Endodermal cell (in vitro differentiated cells): ENCODE results near the gene ZC3H10. TPM values are rescaled to one million over a fixed set of nuclear protein-coding genes. Genes with fewer than 3 reads are reported as not detected.
A peak's percentile ranks its signal among the peaks of the same experiment; 100 is the strongest.

ENCODE experiments used
- DNase-seq: peaks from one replicate; pipeline ENCODE4 v3.0.0-alpha.2; 2017
- H3K27ac ChIP-seq: 2 replicates; pipeline ENCODE4 v1.5.1; 2013; ENCODE audit warnings: mild to moderate bottlenecking, low read depth, low read length, moderate library complexity
- H3K27me3 ChIP-seq: 2 replicates; pipeline ENCODE4 v1.6.1; 2013; ENCODE audit warnings: mild to moderate bottlenecking, low read length, moderate library complexity; ENCODE audit not compliant: insufficient read depth, control insufficient read depth, poor library complexity, severe bottlenecking
- H3K36me3 ChIP-seq: 2 replicates; pipeline ENCODE4 v1.7.0; 2013; ENCODE audit warnings: mild to moderate bottlenecking, low read length, moderate library complexity; ENCODE audit not compliant: control insufficient read depth, insufficient read depth
- H3K4me1 ChIP-seq: one replicate; pipeline ENCODE4 v1.7.0; 2013; ENCODE audit warnings: low read length; ENCODE audit not compliant: control insufficient read depth, insufficient read depth
- H3K4me3 ChIP-seq: 2 replicates; pipeline ENCODE4 v1.5.1; 2013; ENCODE audit warnings: mild to moderate bottlenecking, low read length, moderate library complexity
- H3K9ac ChIP-seq: 2 replicates; pipeline ENCODE4 v1.6.1; 2013; ENCODE audit warnings: mild to moderate bottlenecking, low read length, moderate library complexity; ENCODE audit not compliant: poor library complexity, severe bottlenecking; ENCODE audit errors: extremely low read depth
- H3K9me3 ChIP-seq: 2 replicates; pipeline ENCODE4 v1.6.1; 2013; ENCODE audit warnings: mild to moderate bottlenecking, low read length, moderate library complexity; ENCODE audit not compliant: control insufficient read depth
- H3K27ac Mint-ChIP-seq: 2 replicates; pipeline ENCODE4 v1.8.0; 2020; ENCODE audit warnings: mixed read lengths
- H3K27me3 Mint-ChIP-seq: 2 replicates; pipeline ENCODE4 v1.8.0; 2021; ENCODE audit warnings: mild to moderate bottlenecking, mixed read lengths; ENCODE audit not compliant: insufficient read depth
- H3K36me3 Mint-ChIP-seq: 2 replicates; pipeline ENCODE4 v1.8.0; 2020; ENCODE audit warnings: low read depth, mixed read lengths
- H3K4me1 Mint-ChIP-seq: 2 replicates; pipeline ENCODE4 v1.8.0; 2020; ENCODE audit warnings: mixed read lengths
- H3K4me3 Mint-ChIP-seq: 2 replicates; pipeline ENCODE4 v1.8.0; 2020; ENCODE audit warnings: mild to moderate bottlenecking, moderate library complexity, mixed read lengths
- H3K9me3 Mint-ChIP-seq: 2 replicates; pipeline ENCODE4 v1.8.0; 2020; ENCODE audit warnings: mild to moderate bottlenecking, mixed read lengths
- WGBS, 2 experiments: methylation state at CpG; one replicate each; pipeline versions ENCODE4 v1.1.5 to v1.1.7; 2013; ENCODE audit warnings: missing lambda C conversion rate in 2 of 2, mixed read lengths in 1 of 2; ENCODE audit not compliant: insufficient coverage in 1 of 2, insufficient read length in 1 of 2; 5-methylcytosine and 5-hydroxymethylcytosine counted together
- total RNA-seq, 2 donors: library from RNA; stranded (reverse); fragmentation: NEBNext Ultra II Directional in 1 of 2; extraction: Animal tissue kit (Norgen Biotek cat#: 25700) in 1 of 2; gene quantifications; 2 replicates in 1 of 2; 3 replicates in 1 of 2; pipeline ENCODE4 v1.2.1, GENCODE V29; 2021
- TF ChIP-seq, protein P1 (sequence below): fragments of 200-600 bp; sonication (generic); conservative IDR thresholded peaks from 2 replicates; pipeline ENCODE4 v1.5.0; 2021; ENCODE audit warnings: antibody characterized with exemption, mild to moderate bottlenecking

ZC3H10 gene
- total RNA-seq, 2 donors from 2014 or later = 7.9 to 9.1 TPM

DNA sequence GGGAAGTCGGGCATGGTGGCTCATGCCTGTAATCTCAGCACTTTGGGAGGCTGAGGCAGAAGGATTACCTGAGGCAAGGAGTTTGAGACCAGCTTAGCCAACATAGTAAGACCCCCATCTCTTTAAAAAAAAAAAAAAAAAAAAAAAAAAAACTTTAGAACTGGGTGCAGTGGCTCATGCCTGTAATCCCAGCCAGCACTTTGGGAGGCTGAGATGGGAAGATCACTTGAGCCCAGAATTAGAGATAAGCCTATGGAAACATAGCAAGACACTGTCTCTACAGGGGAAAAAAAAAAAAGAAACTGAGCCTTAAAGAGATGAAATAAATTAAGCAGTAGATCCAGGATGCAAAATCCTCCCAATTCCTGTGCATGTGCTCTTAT lies 15.4 kb upstream of the ZC3H10 start:
- Histone ChIP-seq H3K9ac (no peak overlapping the region), H3K27me3 (no peaks in the 10 kb centered on the region), H3K4me1 (no peaks in the 10 kb centered on the region), H3K36me3 (peaks cover 28% of the 10 kb centered on the region), H3K4me3 (no peak overlapping the region), H3K9me3 (no peaks in the 10 kb centered on the region), H3K27ac (no peak overlapping the region)
- H3K36me3 Mint-ChIP-seq = peaks cover 52% of the 10 kb centered on the region
- H3K4me3 Mint-ChIP-seq = peak overlapping the region; percentile 99
- TF ChIP-seq, protein P1, sequence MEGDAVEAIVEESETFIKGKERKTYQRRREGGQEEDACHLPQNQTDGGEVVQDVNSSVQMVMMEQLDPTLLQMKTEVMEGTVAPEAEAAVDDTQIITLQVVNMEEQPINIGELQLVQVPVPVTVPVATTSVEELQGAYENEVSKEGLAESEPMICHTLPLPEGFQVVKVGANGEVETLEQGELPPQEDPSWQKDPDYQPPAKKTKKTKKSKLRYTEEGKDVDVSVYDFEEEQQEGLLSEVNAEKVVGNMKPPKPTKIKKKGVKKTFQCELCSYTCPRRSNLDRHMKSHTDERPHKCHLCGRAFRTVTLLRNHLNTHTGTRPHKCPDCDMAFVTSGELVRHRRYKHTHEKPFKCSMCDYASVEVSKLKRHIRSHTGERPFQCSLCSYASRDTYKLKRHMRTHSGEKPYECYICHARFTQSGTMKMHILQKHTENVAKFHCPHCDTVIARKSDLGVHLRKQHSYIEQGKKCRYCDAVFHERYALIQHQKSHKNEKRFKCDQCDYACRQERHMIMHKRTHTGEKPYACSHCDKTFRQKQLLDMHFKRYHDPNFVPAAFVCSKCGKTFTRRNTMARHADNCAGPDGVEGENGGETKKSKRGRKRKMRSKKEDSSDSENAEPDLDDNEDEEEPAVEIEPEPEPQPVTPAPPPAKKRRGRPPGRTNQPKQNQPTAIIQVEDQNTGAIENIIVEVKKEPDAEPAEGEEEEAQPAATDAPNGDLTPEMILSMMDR = no peak
- DNase-seq = no peak
- H3K27me3 Mint-ChIP-seq = no peaks in the 10 kb centered on the region
- H3K9me3 Mint-ChIP-seq = no peaks in the 10 kb centered on the region
- peaks cover 22% of the 10 kb centered on the region for H3K4me1 Mint-ChIP-seq
- no peak overlapping the region for H3K27ac Mint-ChIP-seq
- 100% methylated on average over 1 of the region's 1 CpG; no CpG with 5 or more reads in 1 of the 2 experiments for WGBS, 2 experiments

DNA sequence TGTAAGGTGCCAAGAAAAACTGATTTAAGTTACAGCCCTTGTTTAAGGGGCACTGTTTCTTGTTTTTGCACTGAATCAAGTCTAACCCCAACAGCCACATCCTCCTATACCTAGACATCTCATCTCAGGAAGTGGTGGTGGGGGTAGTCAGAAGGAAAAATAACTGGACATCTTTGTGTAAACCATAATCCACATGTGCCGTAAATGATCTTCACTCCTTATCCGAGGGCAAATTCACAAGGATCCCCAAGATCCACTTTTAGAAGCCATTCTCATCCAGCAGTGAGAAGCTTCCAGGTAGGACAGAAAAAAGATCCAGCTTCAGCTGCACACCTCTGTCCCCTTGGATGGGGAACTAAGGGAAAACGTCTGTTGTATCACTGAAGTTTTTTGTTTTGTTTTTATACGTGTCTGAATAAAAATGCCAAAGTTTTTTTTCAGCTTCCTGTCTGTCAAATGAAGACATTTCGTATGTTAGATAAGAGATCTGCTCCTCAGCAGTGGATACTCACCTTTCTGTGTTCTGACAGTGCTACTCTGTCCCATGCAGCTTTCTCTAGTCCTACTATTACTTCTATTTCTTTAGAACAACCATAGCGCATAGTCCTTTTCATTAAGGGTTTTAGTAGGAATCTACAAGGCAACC lies 14.9 kb upstream of the ZC3H10 start:
- no peak for DNase-seq
- H3K27ac ChIP-seq = no peak overlapping the region

DNA sequence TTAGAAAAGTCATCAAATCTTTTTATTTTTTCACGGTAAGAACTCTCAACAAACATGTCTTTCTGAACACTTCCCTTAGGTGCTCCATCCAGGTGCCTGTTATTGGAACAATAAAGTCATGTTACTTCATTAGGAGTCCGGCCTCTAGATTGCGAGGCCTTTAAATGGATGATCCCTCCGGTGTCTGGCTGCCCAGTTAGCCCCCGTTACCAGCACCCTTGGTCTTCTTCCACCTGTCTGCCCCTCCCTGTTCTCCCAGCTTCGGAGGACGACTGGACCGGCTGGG lies 14.3 kb upstream of the ZC3H10 start:
- peak overlapping the region; percentile 91 for H3K4me3 ChIP-seq
- H3K36me3 ChIP-seq = peaks cover 39% of the 10 kb centered on the region
- peak overlapping the region; percentile 98 for H3K27ac Mint-ChIP-seq
- no peaks in the 10 kb centered on the region for H3K9me3 ChIP-seq
- H3K36me3 Mint-ChIP-seq = peaks cover 53% of the 10 kb centered on the region
- H3K9ac ChIP-seq = peak overlapping the region; percentile 69
- TF ChIP-seq, protein P1 = no peak
- no peaks in the 10 kb centered on the region for H3K9me3 Mint-ChIP-seq
- peaks cover 22% of the 10 kb centered on the region for H3K4me1 Mint-ChIP-seq
- H3K27me3 Mint-ChIP-seq = no peaks in the 10 kb centered on the region
- WGBS, 2 experiments = 19 to 20% methylated on average over 8 of the region's 8 CpGs
- peak overlapping the region; percentile 99 for H3K4me3 Mint-ChIP-seq
- H3K27ac ChIP-seq = peak overlapping the region; percentile 56
- no peaks in the 10 kb centered on the region for H3K4me1 ChIP-seq
- no peaks in the 10 kb centered on the region for H3K27me3 ChIP-seq
- DNase-seq = no peak

More for the DNA sequence above, 14.9 kb upstream of the ZC3H10 start:
- Histone ChIP-seq H3K4me3 (peak overlapping the region; percentile 91), H3K4me1 (no peaks in the 10 kb centered on the region), H3K9me3 (no peaks in the 10 kb centered on the region), H3K9ac (peak overlapping the region; percentile 69), H3K36me3 (peaks cover 33% of the 10 kb centered on the region), H3K27me3 (no peaks in the 10 kb centered on the region)
- Mint-ChIP-seq H3K4me1 (peaks cover 22% of the 10 kb centered on the region), H3K36me3 (peaks cover 52% of the 10 kb centered on the region), H3K27me3 (no peaks in the 10 kb centered on the region), H3K9me3 (no peaks in the 10 kb centered on the region), H3K27ac (no peak overlapping the region), H3K4me3 (peak overlapping the region; percentile 99)
- TF ChIP-seq, protein P1 = no peak
- 93 to 94% methylated on average over 4 to 6 of the region's 6 CpGs for WGBS, 2 experiments
